ENCODE data around the gene BARHL2. TPM values are rescaled to one million over a fixed set of nuclear protein-coding genes. Genes with fewer than 3 reads are reported as not detected.
A peak's percentile ranks its signal among the peaks of the same experiment; 100 is the strongest.

The BARHL2 gene
- total and polyA plus RNA-seq, 2 of the 4 experiments (the other 2 are of a cell fraction) = not detected

DNA sequence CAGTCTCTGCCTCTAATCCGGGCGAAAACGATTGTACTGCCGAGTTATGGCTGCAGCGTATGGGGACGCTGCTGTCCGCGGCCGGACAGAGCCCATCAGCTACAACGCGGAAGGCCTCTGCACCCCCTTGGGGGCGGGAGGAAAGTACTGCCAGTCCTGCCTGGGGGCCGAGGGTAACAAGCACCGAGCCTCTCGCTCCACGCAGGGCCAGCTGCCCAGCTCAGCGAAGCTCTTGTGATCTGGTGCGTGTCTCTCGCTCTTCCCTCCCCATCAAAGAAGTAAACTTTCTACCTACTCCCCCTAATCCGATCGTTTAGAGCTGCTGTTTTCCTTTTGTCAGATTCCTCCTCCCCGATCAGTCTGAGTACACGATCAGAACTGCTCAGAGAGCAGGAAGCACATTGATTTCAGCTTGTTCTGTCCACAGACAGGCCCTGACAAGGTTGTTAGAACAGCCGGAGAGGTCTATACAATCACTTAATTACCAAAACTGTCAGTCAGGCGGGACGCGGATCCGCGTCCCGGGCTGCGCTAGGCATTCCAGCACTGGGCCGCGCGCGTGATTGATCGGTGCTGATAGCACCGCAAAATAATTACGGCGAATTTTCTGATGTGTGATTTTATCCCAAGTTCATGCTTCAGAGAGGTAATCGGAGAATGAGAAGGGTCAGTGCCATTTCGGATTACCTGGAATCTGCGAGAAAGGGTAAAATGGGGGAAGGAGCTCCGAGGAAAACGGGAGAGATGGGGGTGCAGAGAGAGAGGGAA, 8.7 kb upstream of the BARHL2 start:
- Histone ChIP-seq H3K18ac (ENCODE audit: low read depth, low read length) (no peak overlapping the region), H3K4ac (ENCODE audit: low read depth, low read length) (no peak overlapping the region), H3K79me1 (ENCODE audit: low read depth in 1 of 2, low read length in 2 of 2) (no peaks in the 10 kb centered on the region), H2BK120ac (ENCODE audit: low read depth, low read length) (no peak overlapping the region), H3K9ac (ENCODE audit: low read depth, low read length) (no peak overlapping the region), H3K9me3 (ENCODE audit: control insufficient read depth, insufficient read depth, low read length) (peaks cover 12% of the 10 kb centered on the region; the same call in 1 of the 2 replicates), H3K4me2 (ENCODE audit: low read depth, low read length) (peak overlapping the region; percentile 72), H3K27ac (ENCODE audit: insufficient read depth, low read length) (no peak overlapping the region), H2BK15ac (ENCODE audit: low read depth, low read length) (no peak overlapping the region), H3K36me3 (ENCODE audit: control insufficient read depth, insufficient read depth, low read length) (no peaks in the 10 kb centered on the region), H3K4me1 (ENCODE audit: control insufficient read depth, insufficient read depth, low read length) (0 out of 2 replicates have a peak, but pooled peaks cover 1% of the 10 kb centered on the region), H2BK5ac (ENCODE audit: low read depth, low read length, poor library complexity, severe bottlenecking) (no peak overlapping the region), H3K4me3 (ENCODE audit: insufficient read depth, low read depth, low read length) (peak overlapping the region; percentile 15; the same call in 1 of the 2 replicates), H2AK9ac (replicated peaks; ENCODE audit: low read depth, low read length, poor library complexity) (no peak overlapping the region), H3K9me1 (ENCODE audit: insufficient read depth, low read length) (no peaks in the 10 kb centered on the region), H3K56ac (ENCODE audit: extremely low read depth, insufficient read depth, low read length) (no peak overlapping the region), H3K23ac (ENCODE audit: low read depth, low read length) (no peak overlapping the region), H4K20me1 (ENCODE audit: insufficient read depth, low read length) (no peaks in the 10 kb centered on the region), H3K27me3 (ENCODE audit: control insufficient read depth, insufficient read depth, low read length) (peaks cover 84% of the 10 kb centered on the region), H4K91ac (ENCODE audit: insufficient read depth, low read depth, low read length) (no peak overlapping the region), H2AK5ac (ENCODE audit: low read depth, low read length) (no peak overlapping the region), H3K14ac (replicated peaks; ENCODE audit: low read depth, low read length) (no peak overlapping the region), H2AFZ (replicated peaks; ENCODE audit: low read length, poor library complexity) (peak overlapping the region; percentile 40), H2BK20ac (ENCODE audit: low read depth, low read length) (no peak overlapping the region), H4K5ac (ENCODE audit: low read depth, low read length) (no peak overlapping the region), H4K8ac (ENCODE audit: low read depth in 2 of 2, low read length in 2 of 2) (no peak overlapping the region)
- no TSS peak for BruUV-seq (replicated peaks)
- ATAC-seq (ENCODE audit: low read depth) (peak; percentile 30), DNase-seq (peak; percentile 1)
- POLR2A ChIA-PET (ENCODE audit: unreplicated experiment) = interaction anchor here (0.5 kb wide), 1 partner anchor 468 kb away, joined by 4 read pairs; no protein-coding TSS in a partner anchor
- TF ChIP-seq CHD1 (IDR thresholded peaks at IDR 0.05; ENCODE audit: low read depth, low read length) = no peak
- TF ChIP-seq MAZ (IDR thresholded peaks at IDR 0.05; ENCODE audit: borderline replicate concordance, low read depth, low read length) = no peak
- TF ChIP-seq NFE2L2 (IDR thresholded peaks at IDR 0.05; ENCODE audit: low read depth, low read length) = no peak
- TF ChIP-seq RCOR1 (IDR thresholded peaks at IDR 0.05; ENCODE audit: insufficient replicate concordance, low read length) = no peak
- no peak for TF ChIP-seq CEBPB (IDR thresholded peaks at IDR 0.05; ENCODE audit: low read depth, low read length)
- TF ChIP-seq, protein P1, sequence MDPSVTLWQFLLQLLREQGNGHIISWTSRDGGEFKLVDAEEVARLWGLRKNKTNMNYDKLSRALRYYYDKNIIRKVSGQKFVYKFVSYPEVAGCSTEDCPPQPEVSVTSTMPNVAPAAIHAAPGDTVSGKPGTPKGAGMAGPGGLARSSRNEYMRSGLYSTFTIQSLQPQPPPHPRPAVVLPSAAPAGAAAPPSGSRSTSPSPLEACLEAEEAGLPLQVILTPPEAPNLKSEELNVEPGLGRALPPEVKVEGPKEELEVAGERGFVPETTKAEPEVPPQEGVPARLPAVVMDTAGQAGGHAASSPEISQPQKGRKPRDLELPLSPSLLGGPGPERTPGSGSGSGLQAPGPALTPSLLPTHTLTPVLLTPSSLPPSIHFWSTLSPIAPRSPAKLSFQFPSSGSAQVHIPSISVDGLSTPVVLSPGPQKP (IDR thresholded peaks at IDR 0.05; ENCODE audit: borderline replicate concordance, low read depth, low read length) = no peak
- TF ChIP-seq MAFK (IDR thresholded peaks at IDR 0.05; ENCODE audit: low read depth, low read length) = no peak
- no peak for TF ChIP-seq RFX5 (IDR thresholded peaks at IDR 0.05; ENCODE audit: low read depth, low read length)
- no peak for TF ChIP-seq FOS (IDR thresholded peaks at IDR 0.05; ENCODE audit: low read depth, low read length)
- dilution Hi-C loops (cut with HindIII; ENCODE audit: low sequenced_read_pairs, unreplicated experiment) = no loop called here
- in situ Hi-C loops (cut with MboI; ENCODE audit: low sequenced_read_pairs) = loop anchor here (10.0 kb wide), 2 partner anchors 239 to 439 kb away; no protein-coding TSS in a partner anchor
- intact Hi-C loops (cut with micrococcal nuclease) = loop anchor here (5.0 to 10.0 kb wide), 2 partner anchors 126 to 549 kb away; no protein-coding TSS in a partner anchor
- CTCF ChIA-PET = interaction anchor here (0.9 to 1.0 kb wide), 2 partner anchors 9 to 250 kb away, joined by 3 read pairs; no protein-coding TSS in a partner anchor
- 2% methylated on average over 23 of the region's 44 CpGs; no CpG with 5 or more reads in 1 of the 2 experiments for WGBS, 2 experiments (ENCODE audit: extremely low coverage in 2 of 2, insufficient read length in 1 of 2)

All from IMR-90 (cell line).